WTC11 (cell line): ENCODE measurements around the gene CLP1. TPM values are rescaled to one million over a fixed set of nuclear protein-coding genes. Genes with fewer than 3 reads are reported as not detected.

Source experiments
- ATAC-seq: fragments of 200-7000 bp; cut with Tn5 transposase; 2 replicates; pipeline ENCODE4 v1.10.0; 2021; ENCODE audit warnings: mild to moderate bottlenecking, moderate library complexity
- CTCF ChIA-PET: fragments of 300-600 bp; sonication (Branson Sonifier 250); formaldehyde crosslinking; loops from one replicate; lab custom pipeline; 2021; ENCODE audit warnings: antibody characterized with exemption; lab: Charles Lee
- POLR2A ChIA-PET: fragments of 350-600 bp; sonication (Branson Sonifier 250); formaldehyde crosslinking; loops from one replicate; lab custom pipeline; 2021; ENCODE audit warnings: antibody characterized with exemption; lab: Charles Lee
- DNase-seq: peaks from one replicate; pipeline ENCODE4 v3.0.0; 2021; ENCODE audit warnings: low spot score
- H3K27ac Mint-ChIP-seq: 2 replicates; pipeline ENCODE4 v1.8.0; 2021; ENCODE audit warnings: mixed read lengths
- H3K27me3 Mint-ChIP-seq: 2 replicates; pipeline ENCODE4 v1.8.0; 2021; ENCODE audit warnings: low read depth, mild to moderate bottlenecking, moderate library complexity, mixed read lengths
- H3K36me3 Mint-ChIP-seq: 2 replicates; pipeline ENCODE4 v1.8.0; 2021; ENCODE audit warnings: mixed read lengths
- H3K4me1 Mint-ChIP-seq: 2 replicates; pipeline ENCODE4 v1.8.0; 2022; ENCODE audit warnings: mixed read lengths
- H3K4me3 Mint-ChIP-seq: 2 replicates; pipeline ENCODE4 v1.8.0; 2021; ENCODE audit warnings: mild to moderate bottlenecking, moderate library complexity, mixed read lengths
- H3K9me3 Mint-ChIP-seq: 2 replicates; pipeline ENCODE4 v1.8.0; 2021; ENCODE audit warnings: mixed read lengths
- CDX4 ChIP-seq: fragments of 250-450 bp; sonication (Bioruptor Pico); IDR thresholded peaks from 2 replicates; pipeline ENCODE4 v1.9.0; 2021; ENCODE audit warnings: moderate library complexity, mild to moderate bottlenecking, inconsistent platforms, borderline replicate concordance
- E2F1 ChIP-seq: sonication (generic); formaldehyde crosslinking; IDR thresholded peaks from 2 replicates; pipeline ENCODE4 v1.8.0; 2022; ENCODE audit warnings: mild to moderate bottlenecking, missing genetic modification reagents
- E2F4 ChIP-seq: sonication (generic); formaldehyde crosslinking; IDR thresholded peaks from 2 replicates; pipeline ENCODE4 v1.8.1; 2022; ENCODE audit warnings: low read depth, mild to moderate bottlenecking, moderate library complexity, missing genetic modification reagents, borderline replicate concordance
- E2F5 ChIP-seq: sonication (generic); formaldehyde crosslinking; IDR thresholded peaks from 2 replicates; pipeline ENCODE4 v1.8.1; 2022; ENCODE audit warnings: mild to moderate bottlenecking, moderate library complexity, missing genetic modification reagents
- ETV6 ChIP-seq: sonication (generic); formaldehyde crosslinking; IDR thresholded peaks from 2 replicates; pipeline ENCODE4 v1.8.1; 2022; ENCODE audit warnings: mild to moderate bottlenecking, missing genetic modification reagents
- GABPB1 ChIP-seq: sonication (generic); formaldehyde crosslinking; IDR thresholded peaks from 2 replicates; pipeline ENCODE4 v1.8.1; 2023; ENCODE audit warnings: mild to moderate bottlenecking, missing genetic modification reagents
- MLX ChIP-seq: sonication (generic); formaldehyde crosslinking; IDR thresholded peaks from 2 replicates; pipeline ENCODE4 v1.8.1; 2023; ENCODE audit warnings: mild to moderate bottlenecking, missing genetic modification reagents, moderate library complexity
- NFE2L1 ChIP-seq: sonication (generic); formaldehyde crosslinking; IDR thresholded peaks from 2 replicates; pipeline ENCODE4 v1.8.1; 2023; ENCODE audit warnings: missing genetic modification reagents
- OVOL2 ChIP-seq: fragments of 250-450 bp; sonication (Bioruptor Pico); IDR thresholded peaks from 2 replicates; pipeline ENCODE4 v1.9.0; 2021; ENCODE audit warnings: mild to moderate bottlenecking, borderline replicate concordance
- SOX15 ChIP-seq: fragments of 250-450 bp; sonication (Bioruptor Pico); IDR thresholded peaks from 2 replicates; pipeline ENCODE4 v1.9.0; 2021; ENCODE audit warnings: mild to moderate bottlenecking
- SP1 ChIP-seq: sonication (generic); formaldehyde crosslinking; conservative IDR thresholded peaks from 2 replicates; pipeline ENCODE4 v1.8.1; 2022; ENCODE audit warnings: missing genetic modification reagents
- TCF7 ChIP-seq: sonication (generic); formaldehyde crosslinking; IDR thresholded peaks from 2 replicates; pipeline ENCODE4 v1.8.0; 2022; ENCODE audit warnings: mild to moderate bottlenecking, low read depth, missing genetic modification reagents, moderate library complexity
- TEAD4 ChIP-seq: sonication (generic); formaldehyde crosslinking; IDR thresholded peaks from 2 replicates; pipeline ENCODE4 v1.8.0; 2022; ENCODE audit warnings: mild to moderate bottlenecking, missing genetic modification reagents
- USF2 ChIP-seq: sonication (generic); formaldehyde crosslinking; IDR thresholded peaks from 2 replicates; pipeline ENCODE4 v1.8.1; 2023; ENCODE audit warnings: mild to moderate bottlenecking, missing genetic modification reagents, moderate library complexity
- ZNF138 ChIP-seq: sonication (generic); formaldehyde crosslinking; conservative IDR thresholded peaks from 2 replicates; pipeline ENCODE4 v1.8.1; 2022; ENCODE audit warnings: mild to moderate bottlenecking, moderate library complexity, missing genetic modification reagents
- ZNF281 ChIP-seq: sonication (generic); formaldehyde crosslinking; IDR thresholded peaks from 2 replicates; pipeline ENCODE4 v1.8.0; 2023; ENCODE audit warnings: mild to moderate bottlenecking, missing genetic modification reagents
- total RNA-seq: library from RNA; stranded (reverse); gene quantifications from 3 replicates; pipeline ENCODE4 v1.2.3, GENCODE V29; 2021

CLP1 gene
- total RNA-seq, 1 experiment from 2014 or later: 26.3 TPM

- ChIA-PET POLR2A (interaction anchor here (1.0 kb wide), 1 partner anchor 27 kb away, joined by 3 read pairs; no protein-coding TSS in a partner anchor), CTCF (interaction anchor here (0.8 to 1.3 kb wide), 2 partner anchors 15 to 20 kb away, joined by 3 read pairs; no protein-coding TSS in a partner anchor)
- H3K27ac Mint-ChIP-seq: no peak overlapping the region
- H3K9me3 Mint-ChIP-seq: peaks cover 13% of the 10 kb centered on the region
- no peak overlapping the region for H3K4me3 Mint-ChIP-seq
- H3K4me1 Mint-ChIP-seq: peaks cover 4% of the 10 kb centered on the region; the same call in 1 of the 2 replicates
- TF ChIP-seq OVOL2 (CRISPR knock-in tag): no peak
- no peak for TF ChIP-seq SP1 (CRISPR knock-in tag)
- TF ChIP-seq E2F1 (CRISPR knock-in tag): no peak
- TF ChIP-seq GABPB1 (CRISPR knock-in tag): no peak
- TF ChIP-seq NFE2L1: no peak
- no peak for TF ChIP-seq TCF7 (CRISPR knock-in tag)
- no peak for TF ChIP-seq USF2 (CRISPR knock-in tag)
- no peak for TF ChIP-seq ZNF281 (CRISPR knock-in tag)
- TF ChIP-seq E2F4 (CRISPR knock-in tag): no peak
- TF ChIP-seq SOX15: no peak
- no peak for TF ChIP-seq MLX (CRISPR knock-in tag)
- no peak for TF ChIP-seq CDX4 (CRISPR knock-in tag)
- no peak for TF ChIP-seq ZNF138
- peaks cover 12% of the 10 kb centered on the region for H3K36me3 Mint-ChIP-seq
- ATAC-seq (no peak), DNase-seq (no peak)
- peaks cover 5% of the 10 kb centered on the region; the same call in 1 of the 2 replicates for H3K27me3 Mint-ChIP-seq
These were observed 32.7 kb upstream of the CLP1 start for GRCh38 chr11:57624864-57625263.

GRCh38 chr11:57626895-57627294 is 30.7 kb upstream of the CLP1 start:
- CTCF ChIA-PET: interaction anchor here (1.0 kb wide), 1 partner anchor 15 kb away, joined by 4 read pairs; no protein-coding TSS in a partner anchor
- Mint-ChIP-seq H3K27ac (no peak overlapping the region), H3K4me3 (no peak overlapping the region), H3K36me3 (peaks cover 1% of the 10 kb centered on the region; the same call in 1 of the 2 replicates), H3K9me3 (no peaks in the 10 kb centered on the region), H3K4me1 (peaks cover 4% of the 10 kb centered on the region; the same call in 1 of the 2 replicates), H3K27me3 (peaks cover 13% of the 10 kb centered on the region)
- DNase-seq (no peak), ATAC-seq (no peak)
- POLR2A ChIA-PET: no interaction called here
- TF ChIP-seq E2F4 (CRISPR knock-in tag) (no peak), TEAD4 (CRISPR knock-in tag) (no peak), ETV6 (no peak), E2F5 (no peak)
